NOMO-1 (cell line): ENCODE data around the gene NTRK3.

Experiments used
- DNase-seq, 2 experiments: peaks; one replicate each; lab custom pipeline; 2025; ENCODE audit not compliant: unreplicated experiment in 2 of 2; lab: John Stamatoyannopoulos, UW

NTRK3 gene

GRCh38 chr15:87916208-87916607 is 340.3 kb downstream of the NTRK3 start:
- no peak for DNase-seq

DNA sequence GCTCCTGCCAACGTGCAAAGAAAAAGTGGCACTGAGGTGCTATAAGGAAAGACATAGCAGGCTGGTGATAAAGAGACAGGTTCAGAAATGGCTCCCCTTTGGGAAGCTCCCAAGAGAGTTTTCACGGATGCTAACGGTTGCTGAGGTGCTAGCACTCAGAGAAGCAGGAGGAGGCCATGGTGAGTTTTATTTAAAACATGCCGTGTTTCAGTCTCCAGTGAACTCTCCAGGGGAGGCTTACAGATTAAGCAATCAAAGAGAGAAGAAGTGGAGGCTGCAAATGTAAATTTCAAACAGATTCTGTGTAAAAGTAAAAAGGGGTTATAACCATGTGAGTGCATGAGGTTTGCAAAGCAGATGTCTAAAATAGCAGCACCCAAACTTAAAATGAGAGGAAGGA is 346.2 kb downstream of the NTRK3 start:
- no peak for DNase-seq

DNA sequence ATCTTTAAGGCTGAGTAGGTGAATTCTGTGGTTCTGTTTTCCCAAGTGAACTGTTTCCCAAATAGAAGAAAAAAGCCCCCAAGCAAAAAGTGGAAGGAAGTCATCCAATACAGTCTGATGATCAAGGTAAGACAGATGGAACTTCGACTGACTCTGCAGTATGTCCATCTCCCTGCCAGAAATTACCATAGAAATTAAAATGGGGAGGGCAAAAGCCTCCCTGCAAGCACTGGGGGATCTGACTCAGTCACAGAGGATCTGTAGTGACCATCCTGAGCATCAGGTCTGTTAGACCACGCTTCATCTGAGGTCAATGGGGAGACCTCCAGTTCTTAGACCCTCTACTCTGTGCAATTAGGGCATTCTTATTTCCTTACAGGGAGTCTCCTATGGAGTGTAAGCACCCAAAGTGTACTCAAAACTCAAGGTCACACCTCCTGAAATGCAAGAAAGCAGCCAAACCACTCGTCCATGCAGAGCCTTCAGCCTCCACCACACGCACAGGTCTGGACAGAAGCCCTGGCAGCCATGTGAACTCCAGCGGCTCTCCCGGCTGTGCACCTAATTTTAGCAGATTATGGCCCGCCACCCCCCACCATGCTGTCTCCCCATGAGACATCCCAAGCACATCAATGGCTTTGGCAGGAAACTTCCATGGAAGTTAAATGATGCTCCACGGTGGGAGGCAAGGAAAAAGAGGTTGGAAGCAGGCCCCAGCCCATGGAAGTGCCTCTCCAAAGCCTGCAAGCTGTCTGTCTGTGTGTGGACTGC is 348.7 kb downstream of the NTRK3 start:
- DNase-seq = no peak

DNA sequence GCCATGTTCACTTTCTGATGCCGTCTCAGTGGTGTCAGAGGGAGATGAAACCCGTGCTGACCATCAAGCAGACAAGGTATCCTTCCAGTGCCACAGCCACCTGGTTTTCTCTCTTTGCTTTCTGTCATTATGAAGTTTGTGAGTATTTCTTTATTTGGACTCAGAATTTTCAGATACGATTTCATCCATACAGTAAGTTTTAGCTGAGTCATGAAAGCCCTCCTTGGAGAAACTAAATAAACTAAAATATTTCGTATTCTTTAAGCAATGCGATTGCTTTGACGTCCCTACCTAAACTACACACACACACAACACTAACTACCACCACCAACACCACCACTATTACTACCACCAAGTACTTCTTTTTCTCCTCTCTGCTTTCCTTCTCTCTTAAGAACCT is 350.1 kb downstream of the NTRK3 start:
- no peak for DNase-seq

- peak; percentile 83 to 95 for DNase-seq
Measured at GRCh38 chr15:87902772-87903426, 353.6 kb downstream of the NTRK3 start.

- peak in 1 of 2 experiments; percentile 2 for DNase-seq
Measured at GRCh38 chr15:87901926-87902690, 354.4 kb downstream of the NTRK3 start.

DNA sequence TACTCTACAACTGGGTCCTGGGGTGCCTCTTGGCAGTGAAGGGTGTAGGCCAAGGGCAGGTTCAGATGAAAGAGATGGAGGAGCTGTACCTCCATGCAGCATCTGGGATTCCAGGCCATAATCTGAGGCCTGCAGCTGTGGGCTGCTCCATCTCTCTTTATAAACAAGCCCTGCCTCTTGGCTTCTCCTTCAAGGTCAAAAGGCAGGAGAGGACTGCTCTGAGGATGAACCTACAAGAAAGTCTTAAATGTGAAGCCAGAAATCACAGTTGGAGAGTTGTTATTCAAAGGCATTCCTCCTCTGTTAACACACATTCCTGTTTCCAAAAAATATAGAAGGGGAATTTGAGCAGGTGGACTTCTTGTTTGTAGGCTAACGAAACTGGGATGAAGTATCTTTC is 355.5 kb downstream of the NTRK3 start:
- no peak for DNase-seq

- DNase-seq = no peak
Measured at GRCh38 chr15:87896936-87897335, 359.6 kb downstream of the NTRK3 start.

DNA sequence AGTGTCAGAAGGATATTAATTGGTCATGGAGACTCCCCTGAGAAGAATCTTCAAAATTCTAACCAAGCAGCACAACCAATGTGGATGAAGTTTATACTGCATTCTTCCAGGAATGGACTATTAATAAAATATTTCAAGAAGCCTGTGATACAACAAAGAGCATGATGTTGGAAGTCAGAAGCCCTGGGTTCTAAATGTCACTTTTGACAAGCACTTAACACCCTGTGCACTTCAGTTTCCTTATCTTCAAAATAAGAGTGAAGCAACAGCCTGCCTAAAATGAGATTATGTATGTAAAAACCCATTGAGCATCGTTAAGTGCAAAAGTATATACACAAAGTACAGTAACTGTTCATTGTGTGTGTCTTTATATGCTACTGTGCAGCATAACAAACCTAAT is 369.4 kb downstream of the NTRK3 start:
- DNase-seq = no peak

GRCh38 chr15:87881026-87881425 is 375.5 kb downstream of the NTRK3 start:
- no peak for DNase-seq

DNA sequence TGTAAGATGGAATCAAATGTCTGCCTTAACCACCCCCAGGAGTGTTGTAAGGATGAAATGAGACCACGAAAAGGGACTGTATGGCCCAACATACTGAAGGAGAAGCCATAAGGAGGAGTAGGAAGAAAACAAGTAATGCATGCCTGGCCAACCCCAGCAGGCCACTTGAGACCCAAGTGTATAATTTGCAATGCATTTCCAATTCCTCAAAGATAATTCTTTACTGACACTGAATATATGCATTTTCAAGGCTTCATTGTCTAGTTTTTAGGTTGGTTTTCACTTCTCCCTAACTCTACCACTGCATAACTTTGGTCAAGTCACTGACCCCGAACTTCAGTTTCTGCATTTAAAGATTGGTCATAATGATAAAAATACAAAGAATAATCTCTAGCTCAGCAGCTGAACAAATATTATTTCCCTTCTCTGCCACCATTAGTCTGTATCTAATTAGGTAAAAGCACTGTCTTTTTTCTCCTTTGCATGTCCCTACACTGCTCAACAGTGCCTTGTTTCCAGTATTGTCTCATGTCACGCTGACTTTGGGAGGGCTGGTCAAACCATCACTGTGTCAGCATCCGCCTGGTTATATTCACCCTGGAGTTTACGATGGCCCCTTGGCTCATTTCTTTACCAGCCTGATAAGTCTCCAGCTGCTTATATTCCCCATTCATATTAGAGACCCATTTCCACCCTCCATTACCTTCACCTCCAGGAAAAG is 378.6 kb downstream of the NTRK3 start:
- no peak for DNase-seq

DNA sequence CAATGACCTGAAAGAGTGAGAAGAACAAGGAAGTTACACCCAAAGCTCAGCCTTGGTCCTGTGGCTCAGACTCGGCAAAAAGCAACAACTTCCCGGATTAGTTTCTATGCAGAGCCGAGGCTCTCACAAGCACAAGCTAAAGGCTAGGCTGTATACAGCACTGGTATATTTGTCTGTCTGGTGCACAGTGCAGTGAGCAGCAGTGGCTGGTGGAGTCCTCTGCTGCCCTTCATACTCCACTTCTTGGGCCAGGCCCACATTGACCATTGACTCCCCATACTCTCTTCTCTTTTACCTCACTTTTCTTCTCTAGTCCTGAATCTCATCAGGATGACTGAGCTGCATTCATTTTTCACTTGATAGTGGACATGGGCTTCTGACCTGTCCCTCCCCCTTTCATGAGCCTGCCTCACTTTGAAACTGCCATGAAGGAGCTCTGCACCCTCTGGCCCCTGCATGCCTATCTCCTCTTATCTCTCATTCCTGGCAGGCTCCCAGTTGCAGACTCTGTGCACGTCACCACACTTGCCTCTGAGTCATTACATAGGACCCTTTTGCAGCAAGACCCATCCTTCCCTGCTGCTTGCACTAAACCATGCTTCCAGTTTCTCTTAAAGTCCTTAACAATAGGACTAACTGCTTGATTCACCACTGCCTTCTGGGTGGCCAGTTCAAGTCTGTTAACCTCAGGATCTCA is 379.3 kb downstream of the NTRK3 start:
- DNase-seq = peak; percentile 19 to 26

DNA sequence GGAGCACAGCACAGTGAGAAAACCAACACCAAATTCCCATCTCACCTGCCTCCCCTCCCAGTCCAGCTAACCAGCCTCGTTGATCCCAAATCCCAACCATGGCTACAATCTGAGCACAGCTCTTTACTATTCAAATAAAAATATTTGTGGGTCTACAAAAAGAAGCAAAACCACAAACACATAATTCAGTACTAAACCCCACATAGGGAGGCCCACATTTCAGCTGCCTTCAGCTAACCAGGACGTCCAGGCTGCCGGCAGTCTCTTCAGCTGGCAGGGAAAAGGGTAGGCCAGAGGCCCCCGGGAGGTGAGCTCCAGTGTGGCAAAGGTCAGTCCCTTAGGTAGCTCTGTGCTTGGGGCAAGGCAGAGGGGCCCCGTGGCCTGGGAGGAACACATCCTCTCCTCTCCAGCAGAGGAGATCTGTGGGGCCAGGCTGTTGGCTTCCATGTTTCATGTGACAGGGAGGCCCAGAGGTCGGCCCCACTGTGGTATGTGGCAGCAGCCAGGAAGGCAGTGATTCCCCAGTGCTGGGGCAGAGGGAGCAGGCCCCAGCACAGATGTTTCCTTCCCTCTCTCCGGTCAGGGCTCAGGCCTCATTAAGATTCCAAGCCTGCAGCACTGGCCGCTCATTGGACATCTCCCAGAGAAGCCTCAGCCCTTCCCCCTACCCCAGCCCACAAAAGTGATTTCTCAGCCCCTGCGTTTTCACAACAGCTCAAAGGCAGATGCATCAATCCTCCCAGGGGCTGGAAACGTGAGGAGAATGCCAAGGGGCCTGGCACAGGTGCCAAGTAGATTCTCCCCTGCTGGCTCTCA is 381.4 kb downstream of the NTRK3 start:
- no peak for DNase-seq

DNA sequence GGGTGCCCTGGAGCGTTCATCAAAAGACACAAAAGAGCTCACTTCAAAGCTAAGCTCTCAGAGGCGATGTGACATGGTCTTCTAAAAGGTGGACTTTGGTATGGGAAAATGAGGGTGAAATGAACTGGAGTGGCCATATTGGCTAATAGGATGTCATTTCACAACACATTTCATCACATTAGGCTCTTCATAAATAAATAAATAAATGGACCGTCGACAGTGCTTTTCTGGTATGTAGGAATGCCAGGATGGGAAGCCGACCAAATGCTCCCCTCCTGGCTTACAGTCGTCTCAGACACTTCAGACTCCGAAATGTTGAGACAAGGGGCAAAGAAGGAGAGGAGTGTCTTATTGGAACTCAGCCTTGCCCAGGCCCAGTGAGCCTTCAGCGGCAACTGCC is 383.0 kb downstream of the NTRK3 start:
- no peak for DNase-seq

DNA sequence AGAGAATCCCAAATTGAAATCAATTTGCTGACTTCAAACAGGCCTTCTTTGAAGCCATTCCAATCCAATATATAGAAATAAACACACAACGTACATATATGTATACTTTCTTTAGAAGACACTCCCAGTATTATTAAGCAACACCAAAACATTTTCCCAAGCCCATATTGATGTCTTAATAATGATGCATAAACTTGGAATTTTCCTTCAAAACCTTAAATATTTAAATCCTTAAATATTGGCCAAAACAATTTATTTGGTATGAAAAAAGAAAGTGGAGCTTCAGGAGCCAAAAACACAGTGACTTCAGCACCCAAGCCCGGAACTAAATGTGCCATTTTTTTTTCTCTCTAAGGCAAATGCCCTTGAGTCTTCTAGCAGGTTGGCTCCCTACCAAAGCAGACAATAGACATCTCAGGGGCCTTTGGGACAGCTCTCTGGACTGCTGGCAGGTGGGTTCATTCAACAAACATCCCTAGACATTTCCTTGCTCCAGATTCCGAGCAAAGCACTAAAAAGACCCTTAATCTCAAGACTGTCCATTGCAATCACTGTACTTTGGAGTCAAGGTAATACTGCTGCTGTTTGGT is 384.7 kb downstream of the NTRK3 start:
- no peak for DNase-seq

- DNase-seq = no peak
Measured at GRCh38 chr15:87871258-87871681, 385.3 kb downstream of the NTRK3 start.

DNA sequence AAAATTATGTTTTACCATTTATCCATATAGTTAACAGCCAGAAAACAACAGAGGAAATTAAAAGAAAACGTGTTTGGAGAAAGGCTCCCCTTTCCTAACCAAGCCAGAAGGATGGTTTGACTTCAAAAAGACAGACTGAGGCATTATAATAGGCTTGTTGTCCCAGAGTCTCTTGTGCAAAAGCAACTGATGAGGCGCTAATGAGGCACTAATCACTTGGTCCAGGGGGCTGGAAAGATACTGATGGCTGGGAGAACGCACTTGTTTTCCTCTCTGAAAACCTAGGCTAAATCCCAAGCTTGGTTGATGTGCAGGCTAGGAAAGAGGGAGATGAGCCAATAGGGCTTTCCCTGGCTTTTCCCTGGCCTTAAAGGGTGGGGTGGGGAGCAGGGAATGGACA is 389.6 kb downstream of the NTRK3 start:
- DNase-seq = no peak

GRCh38 chr15:87863152-87863551 is 393.4 kb downstream of the NTRK3 start:
- DNase-seq = no peak

- DNase-seq = no peak
Measured at GRCh38 chr15:87860743-87861142, 395.8 kb downstream of the NTRK3 start.
